GM23338 (cell line): ENCODE data around the gene SRCIN1.

ENCODE experiments used
- CREB1 ChIP-seq: fragments of 250-450 bp; sonication (Bioruptor Pico); IDR thresholded peaks from 2 replicates; pipeline ENCODE4 v1.5.0; 2020; ENCODE audit warnings: low read depth, mild to moderate bottlenecking, moderate library complexity
- CTCF ChIP-seq, 2 experiments: fragments of 200-600 bp in 1 of 2; sonication (generic) in 1 of 2; conservative IDR thresholded peaks; 2 replicates each; pipeline versions ENCODE4 v1.5.1 to v1.6.1; 2016 to 2017; ENCODE audit warnings: antibody characterized with exemption in 2 of 2, low read depth in 2 of 2, mild to moderate bottlenecking in 2 of 2, moderate library complexity in 1 of 2
- EZH2 ChIP-seq: fragments of 200-600 bp; sonication (generic); IDR thresholded peaks from one replicate; pipeline ENCODE4 v1.8.0; 2017; ENCODE audit warnings: antibody characterized with exemption, mild to moderate bottlenecking, low read depth; ENCODE audit not compliant: unreplicated experiment
- EZH2phosphoT487 ChIP-seq: fragments of 200-600 bp; sonication (generic); IDR thresholded peaks from one replicate; pipeline ENCODE4 v1.8.1; 2018; ENCODE audit warnings: antibody characterized with exemption; ENCODE audit not compliant: unreplicated experiment
- JUNB ChIP-seq: IDR thresholded peaks from one replicate; pipeline ENCODE4 v1.6.1; 2016; ENCODE audit warnings: antibody characterized with exemption; ENCODE audit not compliant: unreplicated experiment
- NANOG ChIP-seq: IDR thresholded peaks from 2 replicates; pipeline ENCODE4 v1.6.1; 2016; ENCODE audit warnings: antibody characterized with exemption, borderline replicate concordance
- POLR2AphosphoS5 ChIP-seq: IDR thresholded peaks from 2 replicates; pipeline ENCODE4 v1.6.1; 2016; ENCODE audit warnings: antibody characterized with exemption, low read depth
- REST ChIP-seq: IDR thresholded peaks from one replicate; pipeline ENCODE4 v1.6.1; 2018; ENCODE audit warnings: antibody characterized with exemption; ENCODE audit not compliant: unreplicated experiment
- ZNF462 ChIP-seq: fragments of 250-450 bp; sonication (Bioruptor Pico); IDR thresholded peaks from 2 replicates; pipeline ENCODE4 v1.5.0; 2020; ENCODE audit warnings: mild to moderate bottlenecking, moderate library complexity

- TF ChIP-seq POLR2AphosphoS5 (no peak), CTCF (conservative IDR thresholded peaks at IDR 0.05; ENCODE audit: low read depth in 2 of 2) (no peak), REST (no peak), EZH2 (peak; percentile 14), CREB1 (CRISPR knock-in tag) (no peak), JUNB (no peak), NANOG (no peak), EZH2phosphoT487 (no peak), ZNF462 (CRISPR knock-in tag) (no peak)
Observed at GRCh38 chr17:38574712-38575111, 31.0 kb downstream of the SRCIN1 start.
